SK-MEL-5 (cell line): ENCODE results near the gene WDR59. TPM values are rescaled to one million over a fixed set of nuclear protein-coding genes. Genes with fewer than 3 reads are reported as not detected.
A peak's percentile ranks its signal among the peaks of the same experiment; 100 is the strongest.

Experiments used
- DNase-seq: peaks from one replicate; pipeline ENCODE4 v3.0.0-alpha.2; 2016; ENCODE audit warnings: low read depth, low spot score
- in situ Hi-C: cut with HindIII; loops from 2 replicates; pipeline ENCODE4 v1.10.0; 2016; ENCODE audit warnings: low sequenced_read_pairs, high pct_unique_total_duplicates, low pct_unique_long_range_greater_than_20kb
- total RNA-seq: library from RNA; depleted of rRNA; stranded (reverse); fragments of >200 nt; shearing (Covaris generic); gene quantifications from 2 replicates; pipeline ENCODE4 v1.2.3, GENCODE V29; 2014

The WDR59 gene
- total RNA-seq, 1 experiment from 2014 or later = 15.4 TPM

GRCh38 chr16:74893541-74893940 lies 91.4 kb downstream of the WDR59 start:
- no peak for DNase-seq
- in situ Hi-C loops = no loop called here

GRCh38 chr16:74892574-74893461 lies 92.1 kb downstream of the WDR59 start:
- DNase-seq = no peak
- in situ Hi-C loops = no loop called here

DNA sequence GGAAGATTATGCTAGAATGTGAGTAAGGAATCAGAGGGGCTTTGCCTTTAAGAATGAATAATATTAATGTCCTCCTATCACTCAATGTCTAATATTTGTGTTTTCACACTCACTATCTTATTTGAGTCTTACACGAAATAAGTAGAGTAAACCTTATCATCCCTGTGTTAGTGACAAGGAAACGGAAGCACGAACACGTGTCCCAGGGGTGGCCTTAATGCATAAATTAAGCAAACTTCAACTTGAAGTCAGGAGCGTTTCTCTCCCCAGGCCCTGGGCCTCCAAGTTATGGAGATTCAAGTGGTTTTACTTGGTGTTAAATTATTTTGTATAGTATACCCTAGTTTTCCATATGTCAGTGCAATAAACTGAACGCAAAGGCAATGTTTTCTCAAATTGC lies 96.0 kb downstream of the WDR59 start:
- in situ Hi-C loops = no loop called here
- no peak for DNase-seq

- no peak for DNase-seq
- in situ Hi-C loops = no loop called here
Observed at GRCh38 chr16:74888232-74888862, 96.6 kb downstream of the WDR59 start.

DNA sequence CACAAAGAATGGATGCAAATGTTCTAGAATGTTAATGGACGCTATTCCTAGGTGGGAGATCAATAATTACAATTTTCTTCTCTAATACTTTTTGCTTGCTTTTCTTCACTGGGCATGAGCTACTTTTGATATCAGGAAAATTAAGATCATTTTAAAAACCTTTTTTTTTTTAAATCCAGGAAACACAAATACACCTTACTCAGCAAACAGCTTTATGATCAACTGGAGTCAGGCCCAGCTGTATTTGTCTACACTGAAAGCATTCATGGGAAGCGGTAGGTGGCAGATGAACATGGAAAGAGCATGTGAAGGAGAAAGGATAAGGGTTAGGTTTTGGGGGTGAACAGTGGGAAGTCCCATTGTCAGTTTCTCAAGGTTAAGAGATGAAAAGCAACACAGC lies 97.8 kb downstream of the WDR59 start:
- in situ Hi-C loops = no loop called here
- DNase-seq = no peak

DNA sequence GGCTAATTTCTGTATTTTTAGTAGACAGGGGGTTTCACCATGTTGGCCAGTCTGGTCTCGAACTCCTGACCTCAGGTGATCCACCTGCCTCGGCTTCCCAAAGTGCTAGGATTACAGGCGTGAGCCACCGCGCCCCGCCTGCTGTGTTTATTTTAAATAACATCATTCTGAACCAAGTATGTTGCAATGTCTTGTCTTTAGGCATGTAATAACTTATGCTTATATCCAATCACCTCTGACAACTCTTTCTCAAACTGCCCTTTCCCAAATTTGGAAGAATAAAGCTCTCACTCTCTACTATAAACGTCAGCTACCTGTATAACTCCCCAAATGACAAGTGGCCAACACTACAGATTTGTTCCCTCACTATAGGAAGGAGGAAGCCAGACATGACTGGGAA lies 107.2 kb downstream of the WDR59 start:
- in situ Hi-C loops = no loop called here

DNA sequence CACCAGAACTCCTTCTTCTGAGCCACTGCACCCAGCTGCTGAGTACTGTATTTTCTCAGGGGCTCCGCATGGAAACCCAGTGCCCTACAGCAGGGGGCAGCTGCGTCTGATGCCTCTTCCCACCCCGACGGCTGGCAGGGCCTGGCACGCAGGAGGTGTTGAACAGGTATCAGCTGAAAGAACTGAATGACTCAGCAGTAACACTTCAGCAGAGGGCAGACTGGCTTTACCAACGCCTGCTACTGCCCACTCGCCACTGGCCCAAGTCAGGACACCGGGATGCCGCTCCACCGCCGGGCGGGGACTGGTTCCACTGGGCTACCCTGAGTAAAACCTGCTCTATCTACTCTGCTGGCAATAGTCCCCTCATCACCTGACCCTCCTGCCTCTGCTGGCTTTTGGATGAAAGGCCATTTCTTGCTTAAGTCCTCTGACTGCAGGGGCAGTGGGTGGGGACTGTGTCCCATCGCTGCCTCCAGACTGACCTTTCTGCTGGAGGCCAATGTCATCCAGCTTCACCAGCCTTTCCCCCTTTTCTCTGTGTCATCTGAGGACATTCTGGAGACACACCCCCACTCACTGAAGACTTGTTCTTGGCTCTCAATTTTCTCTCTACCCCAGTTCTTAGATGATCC lies 109.9 kb downstream of the WDR59 start:
- in situ Hi-C loops = no loop called here
- no peak for DNase-seq

More for the DNA sequence above, 107.2 kb downstream of the WDR59 start:
- no peak for DNase-seq

DNA sequence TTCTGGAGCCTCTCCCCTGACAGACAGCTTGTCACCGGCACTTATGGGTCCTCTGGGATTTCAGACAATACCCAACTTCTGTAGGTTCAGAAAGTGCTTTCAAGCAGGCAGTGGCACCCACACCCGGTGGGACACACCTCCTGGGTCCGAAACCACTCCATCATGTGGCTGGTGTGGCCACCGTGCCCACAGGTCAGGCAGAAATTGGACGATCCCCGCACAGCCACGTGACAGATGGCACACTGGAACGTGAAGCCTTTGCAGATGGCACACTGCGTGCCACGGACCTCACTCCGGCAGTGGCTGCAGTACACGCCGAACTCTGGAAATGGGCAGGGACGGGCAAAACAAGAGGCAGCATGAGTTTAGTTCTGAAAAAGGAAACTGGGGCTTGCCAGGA lies 110.8 kb downstream of the WDR59 start:
- in situ Hi-C loops = no loop called here
- DNase-seq = no peak

GRCh38 chr16:74872302-74872701 lies 112.6 kb downstream of the WDR59 start:
- no peak for DNase-seq
- in situ Hi-C loops = no loop called here

DNA sequence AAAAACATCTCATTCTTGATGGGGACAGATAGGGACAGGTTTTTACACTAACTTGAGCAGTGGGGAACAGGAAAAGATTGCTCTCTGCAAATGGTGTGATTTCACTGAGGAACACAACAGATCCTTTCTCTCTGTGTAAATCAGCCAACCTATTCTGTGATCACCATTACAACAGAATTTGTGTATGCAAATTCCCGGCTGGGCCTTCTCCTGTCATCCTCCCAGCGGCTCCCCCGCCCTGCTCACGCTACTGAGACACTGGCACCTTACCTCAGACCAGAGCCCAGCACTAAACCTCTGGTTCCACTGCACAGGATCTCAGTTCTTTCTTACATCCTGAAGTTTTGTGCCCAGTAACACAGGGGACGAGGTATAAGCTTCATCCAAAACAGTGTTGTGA lies 113.3 kb downstream of the WDR59 start:
- in situ Hi-C loops = no loop called here
- no peak for DNase-seq

DNA sequence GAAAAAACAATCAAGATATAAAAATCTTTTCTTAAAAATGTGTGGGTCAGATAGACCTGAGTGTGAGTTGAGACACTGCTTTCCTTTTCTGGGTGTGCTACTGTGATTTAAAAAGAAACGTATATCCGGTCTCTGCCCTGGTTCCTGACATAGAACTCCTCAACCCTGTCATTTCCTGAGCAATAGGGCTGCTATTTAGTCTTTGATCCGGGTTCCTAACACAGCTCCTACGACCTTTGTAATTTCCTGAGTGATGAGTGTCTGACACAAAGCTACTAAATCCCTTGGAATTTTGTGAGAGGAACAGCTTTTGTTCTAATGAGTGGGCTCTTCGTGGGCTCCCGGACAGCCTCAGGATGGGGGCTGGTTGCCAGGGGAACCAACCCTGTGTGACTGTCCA lies 116.4 kb downstream of the WDR59 start:
- in situ Hi-C loops = no loop called here
- no peak for DNase-seq

GRCh38 chr16:74868035-74868434 lies 116.9 kb downstream of the WDR59 start:
- DNase-seq = no peak
- in situ Hi-C loops = no loop called here

DNA sequence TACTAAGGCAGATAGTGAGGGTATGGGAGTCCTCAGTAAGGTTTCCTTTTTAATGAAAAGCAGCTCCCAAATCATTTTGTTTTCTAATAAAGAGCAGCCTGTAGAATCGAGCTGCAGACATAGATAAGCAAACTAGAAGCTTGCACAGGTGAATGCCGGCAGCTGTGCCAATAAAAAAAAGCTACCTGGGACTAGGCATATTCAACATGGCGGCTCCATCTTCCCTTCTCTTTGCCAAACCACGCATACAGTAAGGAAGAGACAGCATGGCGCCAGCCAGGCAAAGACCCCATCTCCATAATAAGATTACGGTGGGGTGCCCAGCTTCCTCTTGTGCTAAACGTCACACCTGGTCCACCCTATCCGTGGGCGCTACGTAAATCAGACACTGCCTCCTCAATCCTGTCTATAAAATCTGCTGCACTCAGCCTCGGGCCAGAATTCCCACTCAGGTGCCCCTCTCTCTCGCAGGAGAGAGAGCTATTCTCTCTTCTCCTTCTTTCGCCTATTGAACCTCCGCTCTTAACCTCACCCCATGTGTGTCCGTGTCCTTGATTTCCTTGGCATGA lies 117.6 kb downstream of the WDR59 start:
- in situ Hi-C loops = no loop called here
- no peak for DNase-seq

GRCh38 chr16:74865922-74866598 lies 118.9 kb downstream of the WDR59 start:
- in situ Hi-C loops = no loop called here
- DNase-seq = peak; percentile 33

- DNase-seq = peak; percentile 69
- in situ Hi-C loops = no loop called here
Observed at GRCh38 chr16:74862743-74863244, 122.1 kb downstream of the WDR59 start.

DNA sequence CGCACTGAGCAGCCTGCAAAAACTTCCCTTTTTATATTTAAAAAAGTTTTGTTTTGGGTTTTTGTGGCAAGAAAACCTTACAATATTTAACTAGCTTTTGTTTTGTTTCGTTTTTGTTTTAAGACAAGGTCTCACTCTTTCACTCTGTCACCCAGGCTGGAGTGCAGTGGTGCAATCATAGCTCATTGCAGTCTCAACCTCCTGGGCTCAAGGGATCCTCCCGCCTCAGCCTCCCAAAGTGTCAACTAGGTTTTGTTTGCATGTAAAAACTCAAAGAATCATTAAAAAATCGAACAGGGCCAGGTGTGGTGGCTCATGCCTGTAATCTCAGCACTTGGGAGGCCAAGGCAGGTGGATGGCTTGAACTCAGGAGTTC lies 132.4 kb downstream of the WDR59 start:
- in situ Hi-C loops = no loop called here
- DNase-seq = no peak

GRCh38 chr16:74850027-74850426 lies 134.9 kb downstream of the WDR59 start:
- in situ Hi-C loops = no loop called here
- DNase-seq = no peak

GRCh38 chr16:74847202-74847601 lies 137.7 kb downstream of the WDR59 start:
- in situ Hi-C loops = no loop called here
- no peak for DNase-seq
